GM21367 (cell line): ENCODE measurements around the gene PPTC7.
A peak's percentile ranks its signal among the peaks of the same experiment; 100 is the strongest.
"Not testable (repeated sequence)": the region's sequence is repeated elsewhere in the genome, so short reads cannot be mapped to it uniquely, and the experiment has no call there.

ENCODE experiments used
- ATAC-seq: cut with Tn5 transposase; IDR thresholded peaks from one replicate; pipeline ENCODE4 v1.9.1; 2021; ENCODE audit not compliant: unreplicated experiment

The PPTC7 gene

DNA sequence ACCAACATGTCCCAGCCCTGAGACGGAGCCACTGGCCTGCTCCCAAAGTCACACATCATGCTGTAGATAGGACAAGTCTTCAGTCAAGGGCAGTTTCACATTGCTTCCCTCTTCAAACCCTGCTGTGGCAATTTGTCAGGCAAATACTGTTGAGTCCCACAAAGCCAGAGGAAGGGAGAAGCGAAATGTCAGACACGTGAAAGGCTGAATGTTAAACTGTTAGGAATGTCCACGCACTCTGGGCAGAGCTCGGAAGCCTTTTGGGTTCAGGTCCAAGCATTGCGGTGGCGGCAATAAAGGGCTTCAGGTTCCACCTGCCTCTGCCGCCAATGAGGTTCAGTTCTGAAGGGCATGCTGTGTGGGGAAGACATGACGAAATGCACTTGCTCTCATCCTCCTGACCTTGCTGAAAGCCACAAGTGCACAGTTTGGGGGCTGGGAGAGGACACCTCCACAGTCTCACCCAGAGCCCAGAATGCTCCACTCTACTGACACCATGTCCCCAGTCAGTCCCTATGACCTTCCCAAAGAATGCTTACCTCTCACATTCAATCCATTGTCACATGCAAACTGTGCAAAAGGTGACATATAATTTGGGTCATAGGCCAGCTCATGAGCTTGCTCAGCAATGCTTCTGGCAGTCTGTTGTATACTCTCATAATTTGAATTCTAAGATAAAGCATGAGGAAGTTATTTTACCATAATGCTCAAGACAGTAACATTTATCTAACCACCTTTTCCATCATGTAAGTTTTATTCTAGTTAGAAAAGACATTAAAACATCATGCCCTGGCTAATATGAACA is 45.3 kb downstream of the PPTC7 start:
- ATAC-seq: no peak

DNA sequence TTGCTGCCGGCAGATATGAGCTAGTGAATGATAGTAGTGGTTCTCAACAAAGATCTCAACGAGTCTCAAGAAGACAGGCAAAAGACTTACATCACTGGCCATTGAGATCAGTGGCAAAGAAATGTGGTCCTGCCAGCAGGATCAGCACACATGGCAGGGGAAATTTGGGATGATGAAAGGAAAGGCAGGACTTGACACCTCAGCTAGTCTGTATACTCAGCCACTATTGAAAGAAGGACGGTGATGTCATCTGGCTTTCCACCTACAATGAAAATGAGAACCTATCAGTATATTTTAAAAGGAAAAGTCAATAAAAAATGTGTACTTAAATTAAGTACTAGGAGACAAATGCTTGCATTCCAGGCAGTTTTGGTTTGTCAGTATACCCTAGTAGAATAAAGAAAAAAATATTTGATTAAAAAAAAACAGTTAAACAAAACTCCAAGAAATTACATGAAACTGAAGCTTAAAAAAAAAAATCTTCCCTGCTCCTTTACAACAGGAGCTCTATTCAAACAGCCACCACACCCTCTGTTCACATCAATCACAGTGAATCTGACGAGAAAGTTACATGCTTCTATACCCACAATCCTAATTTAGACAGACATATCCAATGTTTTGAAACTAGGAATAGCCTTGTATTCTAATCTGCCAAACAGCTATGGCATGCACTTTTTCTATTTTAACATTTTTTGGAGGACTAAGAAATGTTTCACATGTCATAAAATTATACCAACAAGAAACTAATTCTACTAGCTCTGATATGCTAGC is 46.1 kb downstream of the PPTC7 start:
- no peak for ATAC-seq

DNA sequence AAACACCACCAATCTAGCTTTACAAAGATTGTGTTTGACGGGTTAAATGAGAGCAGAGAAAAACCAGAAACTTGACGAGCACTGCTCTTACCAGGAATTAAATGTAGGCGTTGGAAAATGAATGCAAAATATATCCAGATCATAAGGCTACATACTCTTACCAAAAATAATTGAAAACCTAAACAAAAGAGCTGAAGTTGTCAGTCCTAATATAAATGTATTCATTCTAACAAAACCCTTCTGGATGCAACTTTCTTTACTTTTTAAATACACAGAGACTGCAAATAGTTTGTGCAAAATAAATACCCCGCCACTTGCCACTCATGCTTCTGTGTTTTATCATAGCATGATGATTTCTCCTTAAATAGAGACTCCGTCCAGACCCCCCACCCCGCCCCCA is 48.3 kb downstream of the PPTC7 start:
- ATAC-seq: no peak

DNA sequence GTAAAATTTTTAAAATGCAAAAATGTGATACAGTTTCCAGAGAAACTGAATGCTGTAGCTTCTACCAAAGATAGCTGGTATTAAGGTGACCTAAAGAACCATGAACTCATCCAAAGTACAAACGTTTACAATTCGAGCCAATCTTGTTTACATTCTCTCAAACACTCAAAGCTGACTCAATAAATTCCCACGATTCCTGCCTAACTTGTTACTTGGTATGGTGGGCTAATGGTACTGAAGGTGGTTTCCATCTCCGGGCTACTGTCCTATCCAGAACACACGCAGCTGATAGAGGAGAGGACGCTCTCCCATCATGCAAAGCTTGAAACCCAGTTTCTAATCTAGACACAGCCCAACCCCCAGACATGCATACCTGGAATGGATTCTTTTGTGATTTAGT is 49.5 kb downstream of the PPTC7 start:
- ATAC-seq: no peak

DNA sequence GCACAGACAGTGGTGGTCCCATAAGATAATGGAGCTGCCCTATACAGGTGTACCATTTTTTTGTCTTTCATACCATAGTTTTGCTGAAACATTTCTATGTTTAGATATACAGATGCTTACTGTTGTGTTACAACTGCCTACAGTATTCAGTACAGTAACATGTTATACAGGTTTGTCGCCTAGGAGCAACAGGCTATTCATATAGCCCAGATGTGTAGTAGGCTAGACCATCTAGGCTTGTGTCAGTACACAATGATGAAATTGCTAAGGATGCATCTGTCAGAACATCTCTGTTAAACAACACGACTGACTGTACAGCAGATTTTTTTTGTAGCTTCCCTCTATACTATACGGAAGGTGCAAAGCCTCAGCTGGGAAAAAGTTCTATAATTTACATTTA is 50.5 kb downstream of the PPTC7 start:
- ATAC-seq: no peak

DNA sequence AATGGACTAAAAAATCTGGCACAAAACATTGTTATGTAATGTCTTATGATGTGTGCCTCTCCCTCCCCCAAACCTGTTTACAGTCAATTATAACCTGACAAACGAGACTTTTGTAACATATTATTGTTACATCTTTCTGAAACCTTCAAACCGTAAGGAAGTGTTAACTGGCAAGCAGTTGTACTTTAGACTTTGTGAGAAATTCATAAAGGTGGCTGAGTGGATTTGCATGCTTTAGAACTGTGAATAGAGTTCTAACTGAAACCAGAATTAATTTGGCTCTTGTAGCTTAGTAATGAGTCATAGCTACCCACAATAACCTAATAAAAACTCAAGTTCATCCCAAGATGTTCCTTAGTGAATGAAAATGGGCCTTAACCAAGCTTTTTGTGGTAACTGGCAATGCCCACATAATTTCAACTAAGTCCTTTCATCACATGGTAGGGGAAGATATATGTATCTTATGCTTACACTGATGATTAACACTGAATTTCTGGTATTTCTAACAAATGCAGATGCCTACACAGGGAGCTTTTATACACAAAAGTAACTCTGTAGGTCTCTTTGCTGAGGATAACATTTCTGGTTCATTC is 51.3 kb downstream of the PPTC7 start:
- ATAC-seq: peak; percentile 77

DNA sequence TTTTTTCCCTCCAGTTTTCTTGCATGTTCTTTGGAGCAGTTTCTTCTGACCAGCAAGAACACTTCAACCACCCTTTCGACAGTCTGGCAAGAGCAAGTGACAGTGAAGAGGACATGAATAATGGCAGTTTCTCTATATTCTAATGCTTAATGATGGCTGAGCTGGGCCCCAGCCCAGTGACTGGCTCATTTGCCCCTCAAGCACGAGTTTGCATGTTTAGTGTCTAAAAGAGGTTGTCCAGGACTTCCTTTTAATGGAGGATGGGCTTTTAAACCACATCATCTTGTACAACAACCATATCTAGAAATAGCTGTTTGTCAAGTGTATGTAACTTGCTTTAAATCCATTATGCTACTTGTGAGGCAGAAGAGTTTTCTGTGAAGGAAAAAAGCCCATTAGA is 52.6 kb downstream of the PPTC7 start:
- ATAC-seq: no peak

DNA sequence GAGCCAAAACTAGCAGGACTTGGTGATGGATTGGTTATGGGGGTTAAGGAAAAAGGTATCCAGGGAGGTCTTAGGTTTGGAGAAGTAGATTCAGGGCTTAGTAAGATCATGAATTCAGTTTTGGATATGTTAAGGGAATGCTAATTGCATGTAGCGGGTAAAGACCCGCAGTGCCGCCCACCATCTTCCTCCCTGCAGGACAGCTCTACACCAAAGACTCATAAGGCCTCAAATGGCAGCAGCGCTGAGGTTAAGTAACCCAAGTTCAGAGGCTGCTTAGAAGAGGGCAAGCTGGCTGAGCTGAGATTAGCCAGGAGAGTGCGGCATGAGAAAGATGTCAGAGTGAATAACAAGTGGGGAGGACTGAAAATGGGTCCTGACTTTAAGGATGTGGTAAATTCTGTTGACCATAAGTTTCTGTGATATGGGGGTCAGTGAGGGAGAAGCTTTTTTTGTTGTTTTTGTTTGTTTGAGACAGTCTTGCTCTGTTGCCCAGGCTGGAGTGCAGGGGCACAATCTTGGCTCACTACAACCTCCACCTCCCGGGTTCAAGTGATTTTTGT is 54.8 kb downstream of the PPTC7 start:
- ATAC-seq: no peak

DNA sequence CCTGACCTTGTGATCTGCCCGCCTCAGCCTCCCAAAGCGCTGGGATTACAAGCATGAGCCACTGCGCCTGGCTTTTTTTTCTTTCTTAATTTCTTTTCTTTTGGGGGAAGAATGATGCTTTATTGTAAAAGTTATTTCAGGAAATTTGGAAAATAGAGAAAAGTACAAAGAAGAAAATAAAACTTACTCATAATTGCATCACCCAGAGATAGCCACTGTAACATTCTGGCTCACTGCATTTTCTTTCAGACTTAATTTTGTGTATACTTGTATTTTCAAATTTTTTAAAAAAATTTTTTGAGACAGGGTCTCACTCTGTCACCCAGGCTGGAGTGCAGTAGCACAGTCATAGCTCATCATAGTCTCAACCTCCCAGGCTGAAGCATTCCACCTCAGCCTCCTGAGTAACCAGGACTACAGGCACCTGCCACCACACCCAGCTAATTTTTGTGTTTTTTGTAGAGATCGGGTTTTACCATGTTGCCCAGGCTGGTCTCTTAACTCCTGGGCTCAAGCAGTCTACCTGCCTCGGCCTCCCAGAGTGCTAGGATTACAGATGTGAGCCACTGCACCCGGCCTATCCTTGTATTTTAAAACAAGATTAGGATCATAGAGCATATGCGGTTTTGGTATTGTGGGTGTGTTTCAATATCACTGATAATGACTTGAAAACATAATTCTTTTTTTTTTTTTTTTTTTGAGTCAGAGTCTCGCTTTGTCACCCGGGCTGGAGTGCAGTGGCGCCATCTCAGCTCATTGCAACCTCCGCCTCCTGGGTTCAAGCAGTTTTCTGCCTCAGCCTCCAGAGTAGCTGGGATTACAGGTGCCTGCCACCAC is 62.0 kb downstream of the PPTC7 start:
- not testable (repeated sequence) for ATAC-seq

DNA sequence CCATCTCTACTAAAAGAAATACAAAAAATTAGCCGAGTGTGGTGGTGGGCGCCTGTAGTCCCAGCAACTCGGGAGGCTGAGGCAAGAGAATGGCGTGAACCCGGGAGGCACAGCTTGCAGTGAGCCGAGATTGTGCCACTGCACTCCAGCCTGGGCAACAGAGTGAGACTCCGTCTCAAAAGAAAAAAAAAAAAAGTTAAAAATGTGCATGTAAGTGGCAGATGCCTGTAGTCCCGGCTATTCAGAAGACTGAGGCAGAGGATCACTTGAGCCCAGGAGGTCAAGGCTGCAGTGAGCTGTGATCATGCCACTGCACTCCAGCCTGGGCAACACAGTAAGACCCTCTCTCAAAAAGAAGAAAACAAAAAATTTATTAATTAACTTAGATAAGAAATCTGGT is 65.1 kb downstream of the PPTC7 start:
- ATAC-seq: not testable (repeated sequence)

DNA sequence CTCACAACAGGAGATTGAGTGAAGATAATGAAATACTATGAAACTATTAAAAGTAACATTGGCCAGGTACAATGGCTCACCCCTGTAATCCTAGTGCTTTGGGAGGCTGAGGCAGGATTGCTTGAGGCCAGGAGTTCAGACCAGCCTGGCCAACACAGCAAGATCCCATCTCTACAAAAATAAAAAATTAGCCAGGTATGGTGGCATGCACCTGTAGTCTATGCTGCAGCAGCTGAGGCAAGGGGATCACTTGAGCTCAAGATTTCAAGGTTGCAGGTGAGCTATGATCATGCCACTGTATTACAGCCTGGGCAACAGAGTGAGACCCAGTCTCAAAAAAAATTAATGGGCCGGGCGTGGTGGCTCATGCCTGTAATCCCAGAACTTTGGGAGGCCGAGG is 66.1 kb downstream of the PPTC7 start:
- ATAC-seq: no peak

DNA sequence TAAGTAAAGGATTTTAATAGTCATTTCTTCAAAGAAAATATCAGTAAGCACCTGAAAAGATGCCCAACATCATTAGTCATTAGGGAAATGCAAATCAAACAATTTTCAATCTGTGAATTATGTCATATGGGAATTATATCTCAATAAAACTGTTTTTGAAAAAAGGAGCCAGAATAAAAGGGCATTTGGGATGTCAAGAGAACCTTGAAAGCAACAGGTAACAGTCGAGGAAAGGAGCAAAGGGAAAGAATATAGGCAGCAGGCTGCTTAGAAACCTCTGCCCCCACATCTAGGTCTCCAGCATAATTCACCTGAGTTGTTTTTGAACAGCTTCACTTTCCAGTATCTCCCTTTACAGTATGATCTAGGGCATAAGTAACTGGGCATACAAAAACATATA is 68.8 kb downstream of the PPTC7 start:
- no peak for ATAC-seq

DNA sequence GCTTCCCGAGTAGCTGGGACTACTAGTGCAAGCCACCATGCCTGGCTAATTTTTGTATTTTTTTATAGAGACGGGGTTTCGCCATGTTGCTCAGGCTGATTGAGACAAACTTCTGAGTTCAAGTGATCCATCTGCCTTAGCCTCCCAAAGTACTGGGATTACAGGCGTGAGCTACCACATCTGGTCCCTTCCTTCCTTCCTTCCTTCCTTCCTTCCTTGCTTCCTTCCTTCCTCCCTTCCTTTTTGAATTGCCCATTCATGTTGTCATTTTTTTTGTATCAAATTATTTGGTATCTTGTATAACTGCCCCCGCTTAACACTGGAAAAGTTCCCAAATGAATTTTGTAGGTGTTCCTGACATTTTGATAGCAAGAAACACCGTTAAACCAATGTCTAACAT is 69.3 kb downstream of the PPTC7 start:
- no peak for ATAC-seq

DNA sequence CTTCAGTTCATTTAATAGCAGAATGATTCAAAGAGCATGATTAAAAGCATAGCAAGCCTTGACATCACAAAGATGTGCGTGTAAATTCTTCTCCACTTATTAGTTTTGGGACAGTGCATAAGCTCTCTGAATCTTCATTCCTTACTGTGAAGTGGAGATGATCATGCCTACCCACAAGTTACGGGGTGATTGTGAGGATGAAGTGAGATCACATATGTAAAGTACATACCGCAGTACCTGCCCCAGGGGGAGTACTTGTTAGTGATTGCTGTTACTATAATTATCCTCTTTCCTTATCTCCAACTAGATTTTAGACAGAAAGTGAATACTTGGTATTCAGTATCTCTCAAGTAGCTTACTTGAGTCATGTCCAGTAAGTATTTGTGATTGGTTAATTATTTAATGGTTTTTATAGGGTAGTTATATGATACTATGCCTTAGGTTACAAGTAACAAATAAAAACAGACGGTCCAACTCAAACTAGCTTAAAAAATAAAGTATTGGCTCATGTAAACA is 75.0 kb downstream of the PPTC7 start:
- ATAC-seq: no peak

DNA sequence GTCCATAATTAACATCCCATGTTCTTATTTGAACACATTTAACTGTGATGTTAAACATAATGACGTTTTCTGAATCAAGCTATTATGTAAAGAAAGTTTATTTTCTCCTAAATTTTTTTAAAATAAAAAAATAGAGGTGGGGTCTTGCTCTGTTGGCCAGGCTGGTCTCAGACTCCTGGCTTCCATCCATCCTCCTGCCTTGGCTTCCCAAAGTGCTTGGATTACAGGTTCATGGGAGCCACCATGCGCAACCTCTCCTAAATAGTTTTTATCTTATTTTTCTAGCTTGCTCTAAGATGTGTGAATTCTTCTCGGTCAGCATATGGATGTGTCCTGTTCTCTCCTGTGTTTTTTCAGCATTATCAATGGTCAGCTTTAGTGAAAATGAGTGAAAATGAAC is 77.8 kb downstream of the PPTC7 start:
- no peak for ATAC-seq

DNA sequence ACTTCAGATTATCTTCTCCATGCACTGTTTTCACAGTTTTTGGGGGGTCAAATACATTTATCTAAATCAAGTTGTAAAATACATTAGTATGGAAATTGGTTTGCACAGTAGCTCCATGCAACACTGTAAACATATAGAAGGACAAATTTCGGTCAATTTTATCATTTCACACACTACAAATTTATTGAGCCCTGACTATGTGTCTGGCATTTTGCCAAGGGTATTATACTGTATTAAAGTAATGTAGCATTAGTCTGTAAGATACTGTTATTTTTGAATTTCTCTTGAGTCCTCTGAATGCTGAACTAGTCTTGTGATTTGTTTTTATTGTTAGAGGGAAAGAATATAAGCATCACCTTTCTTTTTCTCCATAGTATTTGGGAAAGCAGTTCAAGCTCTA is 79.7 kb downstream of the PPTC7 start:
- ATAC-seq: no peak

DNA sequence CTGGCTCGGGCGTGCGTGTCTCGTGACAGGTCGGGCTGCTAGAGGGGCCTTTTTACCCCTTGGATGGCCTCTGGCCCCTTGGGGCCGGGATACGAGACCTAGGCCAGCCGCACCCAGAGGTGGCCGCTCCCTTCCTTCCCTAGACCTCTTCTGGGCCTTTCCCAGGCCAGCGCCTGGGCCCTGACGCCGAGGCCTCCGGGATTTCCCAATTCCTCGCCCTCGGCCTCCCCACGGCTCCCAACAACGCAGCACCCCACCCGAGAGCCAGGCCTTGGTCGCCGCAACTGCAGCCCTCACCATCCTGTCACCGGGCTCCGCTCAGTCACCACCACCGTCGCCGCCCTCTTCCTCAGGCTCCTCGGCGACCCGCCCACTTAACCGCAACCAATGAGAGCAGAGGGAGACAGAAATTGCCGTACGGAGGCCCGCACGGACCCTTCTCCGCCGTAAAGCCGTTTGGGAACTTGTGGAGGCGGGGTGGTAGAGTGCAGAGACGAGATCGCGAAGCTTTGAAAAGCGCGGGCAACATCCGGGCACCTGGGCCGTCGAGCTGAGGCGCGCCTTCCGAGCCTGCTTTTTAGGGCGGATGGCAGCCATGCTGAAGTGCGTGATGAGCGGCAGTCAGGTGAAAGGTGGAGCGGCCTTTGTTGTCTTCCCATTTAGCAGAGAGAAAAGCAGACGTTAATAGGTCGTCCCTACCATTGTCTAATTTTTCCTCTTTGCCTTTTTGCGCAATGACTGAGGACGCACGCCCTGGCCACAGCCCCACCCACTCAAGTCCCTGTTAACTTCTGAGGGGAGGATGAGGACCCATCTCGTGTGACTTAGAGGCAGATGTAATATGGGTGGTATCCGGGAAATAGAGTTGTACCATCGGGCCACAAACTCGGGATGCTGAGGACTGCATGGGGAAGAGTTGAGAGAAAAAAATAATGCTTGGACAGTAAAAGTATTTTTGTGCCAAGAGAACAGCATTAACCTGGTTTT is 81.1 kb downstream of the PPTC7 start, which contains the start of the genes RAD9B and VPS29:
Gene RAD9B, plus strand, starts transcription at position 580 of the 987 bp plus-strand sequence. Its CDS starts 7 bp downstream, at position 587.
Gene VPS29, minus strand, starts transcription at position 360 of the 987 bp plus-strand sequence. Its CDS starts 60 bp downstream, at position 300.
- ATAC-seq: peak; percentile 91

DNA sequence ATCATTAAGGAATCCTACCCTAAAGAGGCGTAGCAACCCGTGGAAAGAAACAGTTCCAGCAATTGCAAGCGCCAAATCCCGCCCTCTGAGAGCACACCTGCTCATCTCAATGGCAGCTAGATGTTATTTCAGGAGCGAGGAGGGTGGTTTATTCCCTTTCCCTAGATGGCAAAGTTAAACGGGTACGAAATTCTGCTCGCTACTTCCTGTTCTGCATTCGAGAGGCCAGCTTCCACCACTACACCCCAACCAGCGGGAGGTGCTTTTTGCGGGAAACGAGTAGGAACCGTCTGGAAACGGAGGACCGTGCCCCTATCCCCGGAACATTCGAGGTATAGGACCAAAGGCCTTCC is 81.7 kb downstream of the PPTC7 start:
- peak; percentile 19 for ATAC-seq

DNA sequence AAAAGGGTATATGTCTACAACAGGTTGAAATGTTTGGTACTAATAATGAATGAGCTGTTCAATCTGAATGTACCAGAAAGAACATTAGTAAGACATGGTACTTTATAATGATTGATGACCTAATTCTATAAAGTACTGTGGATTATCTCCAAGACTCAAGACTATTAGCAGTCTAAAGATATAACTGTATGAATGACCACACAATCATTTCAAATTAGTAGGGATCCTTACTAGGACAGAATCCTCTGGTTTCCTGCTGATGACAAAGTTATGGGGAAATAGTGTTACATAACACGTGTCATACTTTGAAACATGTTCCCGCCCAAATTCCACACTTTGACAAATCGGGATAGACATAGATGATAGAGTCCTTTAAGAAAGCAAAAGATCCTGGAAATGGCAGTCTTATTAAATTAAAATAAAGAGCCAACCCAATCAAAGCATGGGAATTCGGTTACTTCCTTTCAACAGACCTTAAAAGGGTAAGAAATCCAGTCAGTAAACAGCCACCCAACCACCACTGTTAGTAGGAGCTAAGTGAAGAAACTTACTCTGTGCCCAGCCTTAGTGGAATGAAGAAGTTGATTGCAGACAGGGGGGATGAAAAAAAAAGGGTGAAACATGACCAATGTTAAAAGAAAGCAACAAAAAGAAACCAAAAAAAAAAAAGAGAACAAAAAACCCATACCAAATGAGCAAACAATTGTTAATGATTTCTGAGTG is 84.0 kb downstream of the PPTC7 start:
- no peak for ATAC-seq
